Esophagus squamous epithelium (tissue), 4 donors: ENCODE data around the gene RPS2.

Experiments
- POLR2A ChIP-seq, 4 donors: fragments of 450-650 bp; IDR thresholded peaks; one replicate each; pipeline ENCODE4 v1.6.1; 2017; ENCODE audit warnings: antibody characterized with exemption in 4 of 4, mild to moderate bottlenecking in 4 of 4, moderate library complexity in 3 of 4
- TF ChIP-seq, protein P1 (sequence below), 6 experiments: fragments of 450-650 bp in 4 of 6; fragments of 200-600 bp in 2 of 6; sonication (generic) in 2 of 6; IDR thresholded peaks; one replicate each; pipeline ENCODE4 v1.5.1; 2016 to 2019; ENCODE audit warnings: antibody characterized with exemption in 6 of 6, mild to moderate bottlenecking in 4 of 6, moderate library complexity in 4 of 6

DNA sequence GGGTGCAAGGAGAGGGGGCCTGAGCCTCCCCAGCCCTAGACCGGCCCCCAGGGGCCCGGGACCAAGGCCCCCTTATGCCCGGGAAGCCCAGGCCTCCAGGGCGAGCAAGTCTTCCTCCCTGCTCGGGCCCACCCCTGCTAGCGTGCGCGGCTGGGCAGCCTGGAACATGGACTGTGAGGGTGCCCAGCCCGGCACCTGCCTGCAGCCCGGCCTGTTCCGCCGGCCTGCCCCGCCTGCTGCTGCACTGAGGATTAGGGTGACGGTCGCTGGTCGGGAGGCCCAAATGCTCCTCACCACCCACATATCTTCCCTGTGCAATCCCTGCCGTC lies 52.4 kb downstream of the RPS2 start:
- TF ChIP-seq, protein P1, sequence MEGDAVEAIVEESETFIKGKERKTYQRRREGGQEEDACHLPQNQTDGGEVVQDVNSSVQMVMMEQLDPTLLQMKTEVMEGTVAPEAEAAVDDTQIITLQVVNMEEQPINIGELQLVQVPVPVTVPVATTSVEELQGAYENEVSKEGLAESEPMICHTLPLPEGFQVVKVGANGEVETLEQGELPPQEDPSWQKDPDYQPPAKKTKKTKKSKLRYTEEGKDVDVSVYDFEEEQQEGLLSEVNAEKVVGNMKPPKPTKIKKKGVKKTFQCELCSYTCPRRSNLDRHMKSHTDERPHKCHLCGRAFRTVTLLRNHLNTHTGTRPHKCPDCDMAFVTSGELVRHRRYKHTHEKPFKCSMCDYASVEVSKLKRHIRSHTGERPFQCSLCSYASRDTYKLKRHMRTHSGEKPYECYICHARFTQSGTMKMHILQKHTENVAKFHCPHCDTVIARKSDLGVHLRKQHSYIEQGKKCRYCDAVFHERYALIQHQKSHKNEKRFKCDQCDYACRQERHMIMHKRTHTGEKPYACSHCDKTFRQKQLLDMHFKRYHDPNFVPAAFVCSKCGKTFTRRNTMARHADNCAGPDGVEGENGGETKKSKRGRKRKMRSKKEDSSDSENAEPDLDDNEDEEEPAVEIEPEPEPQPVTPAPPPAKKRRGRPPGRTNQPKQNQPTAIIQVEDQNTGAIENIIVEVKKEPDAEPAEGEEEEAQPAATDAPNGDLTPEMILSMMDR (IDR thresholded peaks at IDR 0.05): no peak
- no peak for TF ChIP-seq POLR2A (IDR thresholded peaks at IDR 0.05)
